Activated T-helper 2 cell treated with anti-CD3 and anti-CD28 coated beads, Interferon-gamma antibody, Interleukin-2, Interleukin-4, amounts not matched to agents 10 μg/mL and 5 μg/mL and 100 μg/mL, durations not matched to agents 14 hours and 24 hours and 36 hours (primary cell): ENCODE results near the gene SEMA3E. TPM values are rescaled to one million over a fixed set of nuclear protein-coding genes. Genes with fewer than 3 reads are reported as not detected.
"Not testable (repeated sequence)": the region's sequence is repeated elsewhere in the genome, so short reads cannot be mapped to it uniquely, and the experiment has no call there.

Experiments used
- DNase-seq: peaks from one replicate; pipeline ENCODE4 v3.0.0; 2021; ENCODE audit warnings: low spot score
- H3K27ac Mint-ChIP-seq: one replicate; pipeline ENCODE4 v1.8.0; 2021; ENCODE audit warnings: mixed read lengths
- H3K27me3 Mint-ChIP-seq: one replicate; pipeline ENCODE4 v1.8.0; 2021; ENCODE audit warnings: low read depth, mixed read lengths
- H3K36me3 Mint-ChIP-seq: one replicate; pipeline ENCODE4 v1.8.0; 2021; ENCODE audit warnings: low read depth, mixed read lengths
- H3K4me1 Mint-ChIP-seq: one replicate; pipeline ENCODE4 v1.8.0; 2021; ENCODE audit warnings: low read depth, mixed read lengths
- H3K4me3 Mint-ChIP-seq: one replicate; pipeline ENCODE4 v1.8.0; 2021; ENCODE audit warnings: low read depth, mild to moderate bottlenecking, moderate library complexity, mixed read lengths
- H3K9me3 Mint-ChIP-seq: one replicate; pipeline ENCODE4 v1.8.0; 2021; ENCODE audit warnings: mixed read lengths
- intact Hi-C: fragments of 100-400 bp; cut with micrococcal nuclease; formaldehyde crosslinking; loops from one replicate; pipeline ENCODE4 v1.15.1; 2023
- total RNA-seq: library from RNA; stranded (reverse); gene quantifications from 2 replicates; pipeline ENCODE4 v1.2.3, GENCODE V29; 2022

Gene SEMA3E
- total RNA-seq, 1 donor from 2014 or later, result not detected

DNA sequence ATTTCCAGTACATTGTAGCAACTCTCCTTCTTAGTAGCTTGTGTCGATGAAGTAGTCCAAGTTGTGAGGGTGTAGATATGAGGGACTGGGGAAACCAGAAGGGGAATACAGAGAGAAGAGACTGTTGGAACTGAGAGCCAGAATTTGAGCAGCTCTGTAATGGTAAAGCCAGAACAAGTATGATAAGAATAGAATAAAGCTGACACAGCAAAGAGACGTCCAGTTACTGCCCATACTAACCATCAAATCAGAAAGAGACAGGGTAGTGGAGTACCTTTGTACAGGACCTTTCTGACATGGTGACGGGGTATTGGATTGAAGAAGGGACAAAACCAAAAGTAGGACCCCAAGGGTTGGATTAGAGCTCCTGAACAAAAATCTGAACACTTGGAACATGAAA is 206.0 kb downstream of the SEMA3E start:
- Mint-ChIP-seq H3K9me3 (peaks cover 7% of the 10 kb centered on the region), H3K4me1 (no peaks in the 10 kb centered on the region), H3K27ac (no peak overlapping the region), H3K4me3 (no peak overlapping the region), H3K27me3 (no peaks in the 10 kb centered on the region), H3K36me3 (no peaks in the 10 kb centered on the region)
- intact Hi-C loops, result no loop called here
- DNase-seq, result no peak

DNA sequence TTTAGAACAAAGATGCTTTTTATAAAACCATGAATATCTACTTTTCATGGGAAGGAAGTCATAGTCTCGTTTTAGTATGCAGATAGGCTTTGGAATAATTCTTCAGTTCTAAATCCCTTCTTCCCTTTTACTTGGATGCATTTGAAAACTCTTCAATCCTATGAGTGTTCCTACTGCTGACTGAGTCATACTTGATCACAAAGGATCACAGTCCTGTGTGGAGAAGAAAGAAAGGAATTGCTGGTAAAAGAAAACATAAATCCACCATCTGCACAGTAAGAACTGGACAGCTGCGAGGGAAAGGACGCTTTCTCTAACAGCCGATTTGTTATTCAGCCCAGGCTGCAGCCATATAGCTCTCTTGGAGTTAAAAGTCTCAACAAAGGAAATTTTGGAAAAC is 209.9 kb downstream of the SEMA3E start:
- no peaks in the 10 kb centered on the region for H3K27me3 Mint-ChIP-seq

DNA sequence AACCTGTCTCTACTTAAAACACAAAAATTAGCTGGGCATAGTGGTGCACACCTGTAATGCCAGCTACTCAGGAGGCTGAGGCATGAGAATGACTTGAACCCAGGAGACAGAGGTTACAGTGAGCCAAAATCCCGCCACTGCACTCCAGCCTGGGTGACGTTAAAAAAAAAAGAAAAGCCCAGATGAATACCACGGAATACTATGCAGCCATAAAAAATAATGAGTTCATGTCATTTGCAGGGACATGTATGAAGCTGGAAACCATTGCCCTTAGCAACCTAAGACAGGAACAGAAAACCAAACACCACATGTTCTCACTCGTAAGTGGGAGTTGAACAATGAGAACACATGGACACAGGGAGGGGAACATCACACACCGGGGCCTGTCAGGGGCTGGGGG is 218.7 kb downstream of the SEMA3E start:
- H3K27me3 Mint-ChIP-seq, H3K36me3 Mint-ChIP-seq, DNase-seq, H3K4me3 Mint-ChIP-seq, H3K27ac Mint-ChIP-seq, H3K9me3 Mint-ChIP-seq, H3K4me1 Mint-ChIP-seq, intact Hi-C loops: not testable (repeated sequence)

More for the DNA sequence above, 209.9 kb downstream of the SEMA3E start:
- Mint-ChIP-seq H3K36me3 (no peaks in the 10 kb centered on the region), H3K9me3 (peaks cover 3% of the 10 kb centered on the region), H3K27ac (no peak overlapping the region), H3K4me1 (no peaks in the 10 kb centered on the region), H3K4me3 (no peak overlapping the region)
- DNase-seq, result no peak
- intact Hi-C loops, result no loop called here

DNA sequence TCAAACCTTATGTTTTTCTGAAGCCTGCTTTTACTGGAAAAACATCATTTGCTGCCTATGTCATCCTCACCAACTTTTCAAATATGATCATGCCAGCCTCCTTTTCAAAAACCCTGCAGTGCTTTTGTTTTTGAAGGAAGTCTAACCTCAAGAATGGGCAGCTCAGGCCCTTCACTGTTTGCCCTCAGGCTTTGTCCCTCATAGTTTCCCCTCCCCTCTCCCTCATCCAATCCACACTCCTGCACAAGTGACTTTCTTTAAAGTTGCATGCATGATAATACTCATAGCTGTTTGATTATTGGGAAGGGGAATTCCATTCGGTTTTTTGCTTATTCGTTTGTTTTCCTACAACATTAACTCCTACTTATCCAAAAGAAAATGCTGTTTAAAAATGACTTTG is 219.4 kb downstream of the SEMA3E start:
- Mint-ChIP-seq H3K36me3 (no peaks in the 10 kb centered on the region), H3K4me3 (no peak overlapping the region), H3K27ac (no peak overlapping the region), H3K9me3 (no peaks in the 10 kb centered on the region), H3K4me1 (no peaks in the 10 kb centered on the region), H3K27me3 (no peaks in the 10 kb centered on the region)
- intact Hi-C loops, result no loop called here
- DNase-seq, result no peak

DNA sequence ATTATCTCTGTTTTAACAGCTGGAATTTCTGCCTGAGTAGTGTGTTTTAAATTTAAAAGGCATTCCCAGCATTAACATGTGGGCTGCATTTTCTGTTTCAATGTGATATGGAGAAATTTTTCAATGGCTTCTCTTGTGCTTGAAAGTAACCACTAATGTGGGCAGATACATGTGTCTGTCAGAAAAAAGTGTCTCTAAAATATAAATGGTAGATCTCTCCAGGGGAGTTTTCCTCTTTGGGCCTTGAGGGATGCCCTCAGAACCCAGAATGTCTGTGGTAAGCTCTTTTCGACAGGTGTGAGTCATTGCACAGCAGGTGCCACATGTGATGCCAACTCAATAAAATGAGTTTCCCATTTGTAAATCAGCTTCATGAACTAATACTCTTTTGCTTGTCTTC is 221.1 kb downstream of the SEMA3E start:
- H3K27ac Mint-ChIP-seq, result no peak overlapping the region
- no peaks in the 10 kb centered on the region for H3K9me3 Mint-ChIP-seq
- no peaks in the 10 kb centered on the region for H3K27me3 Mint-ChIP-seq
- no peaks in the 10 kb centered on the region for H3K36me3 Mint-ChIP-seq
- no peak overlapping the region for H3K4me3 Mint-ChIP-seq
- H3K4me1 Mint-ChIP-seq, result no peaks in the 10 kb centered on the region
- no peak for DNase-seq
- intact Hi-C loops, result no loop called here

DNA sequence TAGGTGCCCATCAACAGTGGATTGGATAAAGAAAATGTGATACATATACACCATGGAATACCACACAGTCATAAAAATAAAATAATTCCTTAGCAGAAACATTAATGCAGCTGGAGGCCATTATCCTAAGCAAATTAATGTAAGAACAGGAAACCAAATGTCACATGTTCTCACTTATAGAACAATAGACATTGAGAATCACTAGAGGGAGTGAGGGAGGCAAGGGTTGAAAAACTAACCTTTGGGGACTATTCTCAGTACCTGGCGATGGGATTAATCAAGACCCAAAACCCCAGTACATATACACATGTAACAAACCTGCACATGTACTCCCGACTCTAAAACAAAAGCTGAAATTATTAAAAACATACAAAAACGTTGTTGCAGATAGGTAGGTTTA is 222.6 kb downstream of the SEMA3E start:
- no peaks in the 10 kb centered on the region for H3K9me3 Mint-ChIP-seq
- intact Hi-C loops, result no loop called here
- H3K27ac Mint-ChIP-seq, result no peak overlapping the region
- no peak for DNase-seq
- H3K36me3 Mint-ChIP-seq, result no peaks in the 10 kb centered on the region
- H3K27me3 Mint-ChIP-seq, result no peaks in the 10 kb centered on the region
- no peaks in the 10 kb centered on the region for H3K4me1 Mint-ChIP-seq
- H3K4me3 Mint-ChIP-seq, result no peak overlapping the region

DNA sequence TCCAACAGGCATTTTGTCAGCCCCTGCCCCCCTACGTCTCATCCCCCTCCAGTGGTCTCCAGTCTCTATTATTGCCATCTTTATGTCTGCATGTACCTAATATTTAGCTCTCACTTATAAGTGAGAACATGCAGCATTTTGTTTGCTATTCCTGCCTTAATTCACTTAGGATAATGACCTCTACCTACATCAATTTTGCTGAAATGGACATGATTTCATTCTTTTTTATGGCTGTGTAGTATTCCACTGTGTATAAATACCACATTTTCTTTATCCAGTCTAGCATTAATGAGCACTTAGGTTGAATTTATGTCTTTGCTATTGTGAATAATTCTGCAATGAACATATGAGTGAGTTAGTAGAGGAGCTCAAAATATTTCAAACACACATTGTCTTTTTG is 229.9 kb downstream of the SEMA3E start:
- Mint-ChIP-seq H3K4me3 (no peak overlapping the region), H3K9me3 (no peaks in the 10 kb centered on the region), H3K4me1 (no peaks in the 10 kb centered on the region), H3K36me3 (no peaks in the 10 kb centered on the region), H3K27me3 (no peaks in the 10 kb centered on the region), H3K27ac (no peak overlapping the region)
- intact Hi-C loops, result no loop called here
- DNase-seq, result no peak

DNA sequence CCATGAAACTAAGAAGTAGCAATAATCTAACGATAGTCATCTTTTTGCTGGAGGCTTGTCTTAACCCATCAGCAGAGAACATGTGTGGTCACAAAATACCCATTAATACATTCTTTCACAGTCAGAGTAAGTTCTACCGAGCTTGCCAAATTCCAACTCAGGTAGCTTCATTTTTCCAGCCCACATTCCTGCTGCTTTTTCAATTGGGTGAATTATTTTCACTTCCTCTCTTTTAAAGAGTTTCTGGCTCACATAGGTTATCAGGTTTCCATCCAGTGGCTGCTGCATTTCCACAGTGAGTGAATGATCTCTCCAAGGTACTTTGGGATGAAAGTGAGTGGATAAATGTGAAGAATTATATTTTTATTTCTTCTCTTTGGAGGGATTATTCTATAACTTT is 233.1 kb downstream of the SEMA3E start:
- no peaks in the 10 kb centered on the region for H3K36me3 Mint-ChIP-seq
- no peaks in the 10 kb centered on the region for H3K27me3 Mint-ChIP-seq
- no peaks in the 10 kb centered on the region for H3K4me1 Mint-ChIP-seq
- no peaks in the 10 kb centered on the region for H3K9me3 Mint-ChIP-seq
- intact Hi-C loops, result no loop called here
- no peak overlapping the region for H3K4me3 Mint-ChIP-seq
- H3K27ac Mint-ChIP-seq, result no peak overlapping the region
- no peak for DNase-seq

DNA sequence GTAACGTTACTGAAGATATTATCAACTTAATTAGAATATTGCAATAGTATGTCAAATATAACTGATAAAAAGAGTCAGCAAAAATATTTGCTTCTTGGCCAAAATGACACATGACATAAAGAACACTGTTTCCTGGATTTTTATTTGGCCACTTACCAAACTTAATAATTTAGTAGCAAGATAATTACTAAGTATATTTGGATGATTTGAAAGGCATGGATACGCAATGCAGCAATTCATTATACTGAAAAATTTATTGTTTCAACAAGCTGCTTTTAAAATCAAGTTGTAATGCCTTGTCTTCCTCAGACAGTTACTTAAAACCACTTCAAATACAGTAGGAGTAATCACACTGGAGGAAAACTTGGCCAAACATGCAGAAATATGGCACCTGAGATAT is 234.0 kb downstream of the SEMA3E start:
- no peak for DNase-seq
- Mint-ChIP-seq H3K9me3 (no peaks in the 10 kb centered on the region), H3K27ac (no peak overlapping the region), H3K4me1 (no peaks in the 10 kb centered on the region), H3K36me3 (no peaks in the 10 kb centered on the region), H3K27me3 (no peaks in the 10 kb centered on the region), H3K4me3 (no peak overlapping the region)
- intact Hi-C loops, result loop anchor here (5.0 kb wide), 1 partner anchor 242 kb away; no protein-coding TSS in a partner anchor

DNA sequence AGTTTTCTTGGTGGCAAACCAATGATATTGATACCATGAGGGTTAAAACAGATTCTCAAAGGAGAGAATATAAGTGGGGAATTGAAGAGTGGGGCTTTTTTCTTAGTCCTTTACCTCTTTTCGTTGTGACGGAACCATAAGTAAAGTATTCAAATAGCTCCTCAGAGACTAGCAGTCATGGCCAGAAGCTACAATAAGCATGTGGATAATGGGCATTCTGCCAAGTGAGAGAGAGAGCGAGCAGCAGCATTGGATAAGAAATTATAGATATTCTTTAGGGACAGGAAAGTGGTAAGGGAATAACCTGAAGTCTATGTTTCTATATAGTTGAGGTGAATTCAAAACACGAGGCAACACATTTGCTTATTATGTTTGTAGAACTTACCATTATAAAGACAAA is 235.1 kb downstream of the SEMA3E start:
- intact Hi-C loops, result loop anchor here (5.0 kb wide), 1 partner anchor 243 kb away; no protein-coding TSS in a partner anchor
- H3K36me3 Mint-ChIP-seq, result no peaks in the 10 kb centered on the region
- H3K27me3 Mint-ChIP-seq, result no peaks in the 10 kb centered on the region
- DNase-seq, result no peak
- no peaks in the 10 kb centered on the region for H3K9me3 Mint-ChIP-seq
- H3K4me1 Mint-ChIP-seq, result no peaks in the 10 kb centered on the region
- H3K4me3 Mint-ChIP-seq, result no peak overlapping the region
- no peak overlapping the region for H3K27ac Mint-ChIP-seq

DNA sequence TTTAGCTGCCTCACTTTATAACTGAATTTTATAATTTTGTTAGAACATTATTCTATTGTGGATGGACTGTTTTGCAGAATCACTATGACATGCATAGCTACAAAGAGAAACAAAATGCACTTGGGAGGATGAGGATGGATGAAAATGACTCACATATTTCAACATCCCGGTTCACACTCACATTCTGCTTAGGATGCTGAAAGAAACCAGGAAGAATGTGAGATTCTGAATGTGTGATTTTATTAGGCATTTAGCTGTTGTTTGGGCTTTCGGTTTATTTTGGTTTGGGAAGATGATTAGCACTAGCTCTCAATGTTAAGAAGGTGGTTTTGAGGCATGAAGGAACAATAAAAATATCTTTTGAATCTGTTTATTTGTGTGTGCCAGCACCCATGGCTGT is 235.5 kb downstream of the SEMA3E start:
- Mint-ChIP-seq H3K4me1 (no peaks in the 10 kb centered on the region), H3K27me3 (no peaks in the 10 kb centered on the region), H3K27ac (no peak overlapping the region), H3K4me3 (no peak overlapping the region), H3K9me3 (no peaks in the 10 kb centered on the region), H3K36me3 (no peaks in the 10 kb centered on the region)
- DNase-seq, result no peak
- intact Hi-C loops, result loop anchor here (5.0 kb wide), 1 partner anchor 244 kb away; no protein-coding TSS in a partner anchor

DNA sequence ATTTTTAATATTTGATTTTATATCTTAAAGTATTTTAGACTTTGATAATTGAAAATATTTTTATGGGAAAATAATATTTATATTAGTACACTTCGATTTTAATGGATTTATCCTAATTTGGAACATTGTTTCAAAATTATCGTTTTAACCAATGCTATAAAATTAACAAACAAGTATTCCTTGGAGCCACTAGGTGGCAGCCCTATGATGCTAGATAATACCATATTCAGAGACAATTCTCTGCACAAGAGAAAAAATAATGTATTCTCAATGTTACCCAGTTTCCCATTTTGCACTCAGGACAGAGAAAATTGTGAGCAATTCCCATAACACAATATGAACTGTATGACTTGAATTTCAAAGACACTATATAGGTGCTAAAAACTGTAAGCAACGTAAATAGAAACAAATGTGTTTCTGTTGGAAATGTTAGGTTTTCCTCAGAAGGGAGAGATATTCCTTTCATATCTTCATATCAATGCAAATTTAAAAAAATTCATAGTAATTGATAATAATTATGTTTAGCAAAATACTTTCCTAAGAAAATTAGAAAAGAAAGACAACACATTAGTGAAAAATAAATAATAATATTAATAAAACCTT is 237.8 kb downstream of the SEMA3E start:
- H3K4me1 Mint-ChIP-seq, result no peaks in the 10 kb centered on the region
- DNase-seq, result no peak
- no peaks in the 10 kb centered on the region for H3K9me3 Mint-ChIP-seq
- H3K27me3 Mint-ChIP-seq, result no peaks in the 10 kb centered on the region
- H3K27ac Mint-ChIP-seq, result no peak overlapping the region
- H3K36me3 Mint-ChIP-seq, result no peaks in the 10 kb centered on the region
- H3K4me3 Mint-ChIP-seq, result no peak overlapping the region
- intact Hi-C loops, result loop anchor here (5.0 kb wide), 1 partner anchor 246 kb away; no protein-coding TSS in a partner anchor

DNA sequence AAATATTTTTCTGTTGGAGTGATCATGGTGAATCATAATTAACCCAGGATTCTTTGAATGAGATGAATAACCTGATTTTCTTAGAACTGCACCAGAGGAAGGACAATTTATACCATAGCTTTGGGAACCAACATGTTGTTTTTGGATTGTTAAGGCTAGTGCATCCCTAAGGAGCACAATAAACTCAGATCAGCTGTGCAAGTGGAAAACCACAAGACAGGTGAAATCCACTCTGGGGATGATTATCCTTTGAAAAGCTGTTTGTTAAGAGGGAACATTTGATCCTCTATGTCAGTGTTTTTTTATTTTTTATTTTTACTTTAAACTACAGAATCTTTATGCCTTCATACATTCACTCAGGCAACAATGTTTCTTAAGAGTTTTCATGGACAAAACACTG is 254.2 kb downstream of the SEMA3E start:
- DNase-seq, result no peak
- H3K27ac Mint-ChIP-seq, result no peak overlapping the region
- intact Hi-C loops, result no loop called here

DNA sequence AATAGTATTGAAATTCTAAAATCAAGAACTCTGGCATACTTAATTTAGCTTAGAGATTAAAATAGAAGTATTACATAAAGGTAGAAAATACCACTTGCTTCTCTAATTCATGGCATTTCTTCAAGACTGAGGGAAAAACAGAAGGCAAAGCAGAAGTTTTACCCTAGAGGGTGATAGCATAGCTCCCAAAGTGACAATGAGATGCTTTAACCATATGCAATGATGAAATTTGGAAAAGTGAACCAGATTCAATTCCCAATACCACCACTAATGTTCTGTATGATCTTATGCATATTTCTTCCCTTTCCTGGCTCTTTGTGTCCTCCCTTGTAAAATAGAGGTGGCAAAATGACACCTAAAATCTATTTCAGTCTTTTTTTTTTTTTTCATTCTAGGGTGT is 260.5 kb downstream of the SEMA3E start:
- Mint-ChIP-seq H3K4me3 (no peak overlapping the region), H3K27me3 (no peaks in the 10 kb centered on the region), H3K9me3 (peaks cover 12% of the 10 kb centered on the region), H3K36me3 (no peaks in the 10 kb centered on the region), H3K27ac (no peak overlapping the region), H3K4me1 (no peaks in the 10 kb centered on the region)
- intact Hi-C loops, result no loop called here
- DNase-seq, result no peak

More for the DNA sequence above, 254.2 kb downstream of the SEMA3E start:
- Mint-ChIP-seq H3K4me1 (no peaks in the 10 kb centered on the region), H3K36me3 (no peaks in the 10 kb centered on the region), H3K4me3 (no peak overlapping the region), H3K27me3 (no peaks in the 10 kb centered on the region), H3K9me3 (peaks cover 7% of the 10 kb centered on the region)
